BE2C (cell line): ENCODE data around the gene CACNB4.

Source experiments
- DNase-seq: peaks from one replicate; pipeline ENCODE4 v3.0.0-alpha.2; 2020
- H3K27me3 ChIP-seq: fragments of 250-450 bp; sonication (Bioruptor Pico); 2 replicates; pipeline ENCODE4 v1.5.1; 2020; ENCODE audit warnings: mild to moderate bottlenecking
- H3K36me3 ChIP-seq: fragments of 250-450 bp; sonication (Bioruptor Pico); 2 replicates; pipeline ENCODE4 v1.5.1; 2020; ENCODE audit warnings: mild to moderate bottlenecking
- H3K4me1 ChIP-seq: fragments of 250-450 bp; sonication (Bioruptor Pico); 2 replicates; pipeline ENCODE4 v1.5.1; 2020
- H3K4me3 ChIP-seq: 2 replicates; pipeline ENCODE4 v1.5.1; 2011; ENCODE audit warnings: low read depth, low read length
- H3K9me3 ChIP-seq: fragments of 250-450 bp; sonication (Bioruptor Pico); 2 replicates; pipeline ENCODE4 v1.5.1; 2020
- TF ChIP-seq, protein P1 (sequence below): IDR thresholded peaks from 2 replicates; pipeline ENCODE4 v1.5.1; 2012; ENCODE audit warnings: mild to moderate bottlenecking, low read depth, low read length

Gene CACNB4

DNA sequence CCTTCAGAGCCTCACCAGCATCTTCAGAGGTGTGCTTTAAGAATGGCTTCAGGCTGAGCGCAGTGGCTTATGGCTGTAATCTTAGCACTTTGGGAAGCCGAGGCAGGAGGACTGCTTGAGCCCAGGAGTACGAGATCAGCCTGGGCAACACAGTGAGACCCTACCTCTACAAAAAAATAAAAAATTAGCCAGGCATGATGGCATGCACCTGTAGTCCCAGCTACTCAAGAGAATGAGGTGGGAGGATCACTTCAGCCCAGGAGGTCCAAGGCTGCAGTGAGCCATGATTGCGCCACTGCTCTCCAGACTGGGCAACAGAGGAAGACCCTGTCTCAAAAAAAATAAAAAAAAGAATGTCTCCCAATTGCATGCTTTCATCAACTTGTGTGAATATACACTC lies 137.3 kb downstream of the CACNB4 start:
- no peaks in the 10 kb centered on the region for H3K9me3 ChIP-seq
- no peaks in the 10 kb centered on the region for H3K27me3 ChIP-seq
- no peaks in the 10 kb centered on the region for H3K4me1 ChIP-seq
- no peaks in the 10 kb centered on the region for H3K36me3 ChIP-seq
- DNase-seq: no peak
- TF ChIP-seq, protein P1, sequence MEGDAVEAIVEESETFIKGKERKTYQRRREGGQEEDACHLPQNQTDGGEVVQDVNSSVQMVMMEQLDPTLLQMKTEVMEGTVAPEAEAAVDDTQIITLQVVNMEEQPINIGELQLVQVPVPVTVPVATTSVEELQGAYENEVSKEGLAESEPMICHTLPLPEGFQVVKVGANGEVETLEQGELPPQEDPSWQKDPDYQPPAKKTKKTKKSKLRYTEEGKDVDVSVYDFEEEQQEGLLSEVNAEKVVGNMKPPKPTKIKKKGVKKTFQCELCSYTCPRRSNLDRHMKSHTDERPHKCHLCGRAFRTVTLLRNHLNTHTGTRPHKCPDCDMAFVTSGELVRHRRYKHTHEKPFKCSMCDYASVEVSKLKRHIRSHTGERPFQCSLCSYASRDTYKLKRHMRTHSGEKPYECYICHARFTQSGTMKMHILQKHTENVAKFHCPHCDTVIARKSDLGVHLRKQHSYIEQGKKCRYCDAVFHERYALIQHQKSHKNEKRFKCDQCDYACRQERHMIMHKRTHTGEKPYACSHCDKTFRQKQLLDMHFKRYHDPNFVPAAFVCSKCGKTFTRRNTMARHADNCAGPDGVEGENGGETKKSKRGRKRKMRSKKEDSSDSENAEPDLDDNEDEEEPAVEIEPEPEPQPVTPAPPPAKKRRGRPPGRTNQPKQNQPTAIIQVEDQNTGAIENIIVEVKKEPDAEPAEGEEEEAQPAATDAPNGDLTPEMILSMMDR: no peak
- no peak overlapping the region for H3K4me3 ChIP-seq

DNA sequence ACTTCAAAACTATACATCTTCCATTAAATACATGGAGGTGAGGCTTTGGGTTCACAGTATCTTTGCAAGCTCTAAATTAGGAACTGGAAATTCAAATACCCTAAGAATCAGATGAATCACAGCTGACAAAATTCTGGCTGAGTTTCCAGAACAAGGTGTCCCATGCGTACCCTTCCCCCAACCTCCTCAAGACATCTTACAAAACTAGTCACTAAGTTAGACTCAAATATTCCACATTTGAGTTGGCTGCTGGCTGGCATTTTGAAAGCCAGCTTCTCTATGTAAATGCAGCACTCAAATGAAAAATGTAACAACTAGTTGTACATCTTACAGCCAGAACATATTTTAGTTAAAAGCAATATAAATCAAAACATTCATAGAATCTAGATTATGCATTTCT lies 139.6 kb downstream of the CACNB4 start:
- no peak for DNase-seq
- H3K9me3 ChIP-seq: no peaks in the 10 kb centered on the region

DNA sequence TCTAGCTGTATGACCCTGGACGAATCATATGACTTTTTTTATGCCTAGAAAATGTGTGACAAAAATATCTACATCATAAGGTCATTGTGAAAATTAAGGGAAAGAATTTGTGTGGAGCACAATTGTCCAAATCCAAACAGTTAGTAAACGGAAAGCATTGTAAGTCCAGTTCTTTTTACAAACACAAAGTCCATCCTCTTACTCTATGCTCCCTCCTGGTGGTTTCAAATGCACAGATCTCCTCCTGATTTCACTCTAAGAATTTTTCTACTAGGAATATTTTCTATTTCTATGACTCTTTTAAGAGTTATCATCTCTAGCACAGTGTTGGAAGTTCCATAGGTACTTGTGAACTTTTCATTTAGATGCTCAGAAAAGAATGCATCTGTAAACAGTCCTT lies 145.4 kb downstream of the CACNB4 start:
- no peaks in the 10 kb centered on the region for H3K27me3 ChIP-seq
- no peak overlapping the region for H3K4me3 ChIP-seq
- no peaks in the 10 kb centered on the region for H3K4me1 ChIP-seq
- TF ChIP-seq, protein P1: no peak
- no peak for DNase-seq
- no peaks in the 10 kb centered on the region for H3K9me3 ChIP-seq
- H3K36me3 ChIP-seq: no peaks in the 10 kb centered on the region

More for the DNA sequence above, 139.6 kb downstream of the CACNB4 start:
- Histone ChIP-seq H3K27me3 (no peaks in the 10 kb centered on the region), H3K4me1 (no peaks in the 10 kb centered on the region), H3K4me3 (no peak overlapping the region), H3K36me3 (no peaks in the 10 kb centered on the region)
- TF ChIP-seq, protein P1: no peak

DNA sequence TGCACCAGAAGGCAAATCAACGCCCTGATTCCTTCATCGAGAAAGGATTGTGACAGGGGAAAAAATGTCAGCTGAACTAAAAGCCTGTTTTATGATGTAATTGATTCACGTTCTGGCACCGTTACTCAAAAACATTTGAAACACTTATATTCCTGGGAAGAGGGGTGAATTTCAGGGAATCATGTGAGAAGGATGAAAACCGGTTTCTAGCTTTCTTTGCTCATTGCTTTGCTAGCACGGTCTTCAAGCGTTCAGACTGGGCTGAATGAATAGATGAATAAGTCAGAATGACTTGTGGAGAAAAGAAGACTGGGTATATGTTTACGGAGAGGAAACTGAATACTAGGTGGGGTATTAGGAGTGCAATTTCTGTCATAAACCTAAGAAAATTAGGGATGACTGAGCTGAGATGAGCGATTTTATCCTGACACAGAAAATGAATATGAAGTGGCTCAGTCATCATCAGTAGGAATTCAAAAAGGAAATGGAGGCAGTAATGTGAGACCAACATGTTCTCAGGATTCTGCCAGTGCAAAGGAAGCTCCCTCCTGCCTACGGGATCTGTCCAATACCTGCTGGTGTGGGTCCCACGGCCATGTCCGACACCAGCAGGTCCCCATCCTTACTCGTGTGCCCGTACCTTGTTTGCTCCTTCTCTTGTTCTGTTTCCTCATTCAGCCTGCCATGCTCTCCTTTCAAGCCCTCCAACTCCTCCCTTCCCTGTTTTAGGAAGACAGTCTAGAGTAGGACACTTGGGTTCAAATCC lies 146.0 kb downstream of the CACNB4 start:
- H3K9me3 ChIP-seq: no peaks in the 10 kb centered on the region
- TF ChIP-seq, protein P1: no peak
- DNase-seq: no peak
- no peaks in the 10 kb centered on the region for H3K36me3 ChIP-seq
- no peaks in the 10 kb centered on the region for H3K27me3 ChIP-seq
- no peaks in the 10 kb centered on the region for H3K4me1 ChIP-seq
- no peak overlapping the region for H3K4me3 ChIP-seq

DNA sequence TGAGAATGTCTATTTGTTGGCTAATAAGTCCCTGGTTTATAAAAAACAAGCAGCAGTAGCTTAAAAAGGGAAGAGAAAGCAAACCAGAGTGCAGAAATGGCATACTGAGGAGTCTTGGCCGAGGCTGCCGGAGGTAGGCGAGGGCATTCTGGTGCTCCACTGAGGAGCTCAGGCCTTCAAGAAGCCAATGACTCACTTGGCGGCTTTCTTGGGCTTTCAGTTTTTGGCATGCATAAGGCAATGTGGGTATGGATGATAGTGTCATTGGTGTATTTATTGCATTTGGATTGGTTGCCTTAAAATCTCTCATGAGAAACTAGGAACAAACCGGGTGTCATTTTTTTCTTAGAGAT lies 151.1 kb downstream of the CACNB4 start:
- H3K4me1 ChIP-seq: no peaks in the 10 kb centered on the region
- TF ChIP-seq, protein P1: no peak
- DNase-seq: no peak
- H3K27me3 ChIP-seq: no peaks in the 10 kb centered on the region
- H3K9me3 ChIP-seq: no peaks in the 10 kb centered on the region
- H3K36me3 ChIP-seq: no peaks in the 10 kb centered on the region
- no peak overlapping the region for H3K4me3 ChIP-seq

DNA sequence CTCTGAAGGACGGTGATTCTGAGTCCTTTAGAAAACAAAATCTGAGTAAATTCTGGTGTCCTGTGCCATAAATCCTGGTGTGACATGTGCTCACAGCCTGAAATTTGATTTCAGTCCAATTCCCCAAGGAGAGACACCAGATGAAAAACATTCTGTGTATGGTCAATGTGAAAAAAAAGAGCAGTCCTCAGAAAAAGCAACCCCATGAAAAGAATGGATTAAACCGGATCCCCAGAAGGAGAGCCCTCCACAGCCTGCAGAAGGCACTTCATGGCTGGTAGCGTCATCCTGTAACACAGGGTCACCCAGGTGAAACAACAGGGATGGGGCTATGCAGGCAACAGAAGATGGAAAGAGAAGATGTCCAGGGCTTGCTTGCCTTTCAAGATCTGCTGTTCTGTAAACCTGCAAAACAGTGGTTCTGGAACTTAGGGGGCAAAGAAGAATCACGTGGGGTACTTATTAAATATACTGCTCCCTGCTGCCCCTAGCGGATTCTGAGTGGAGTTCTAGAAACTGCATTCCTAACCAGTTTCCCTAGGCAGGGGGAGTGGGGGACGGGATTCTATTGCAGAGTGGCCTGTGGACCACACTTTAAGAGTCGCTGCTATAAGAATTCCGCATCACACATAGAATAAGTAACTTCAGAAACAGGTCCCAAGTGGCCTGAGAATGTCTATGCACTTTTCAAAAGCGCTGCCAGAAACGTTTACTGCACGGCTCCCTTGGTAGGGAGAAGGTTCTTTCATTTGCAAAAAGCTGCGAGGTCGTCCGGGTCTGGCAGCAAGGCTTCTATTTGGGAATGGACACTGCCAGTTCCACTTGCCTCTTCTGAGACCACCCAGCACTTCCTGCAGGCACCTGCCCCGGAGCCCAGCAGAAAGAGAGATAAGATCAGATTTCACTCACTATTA lies 151.7 kb downstream of the CACNB4 start:
- DNase-seq: peak; percentile 35
- H3K9me3 ChIP-seq: no peaks in the 10 kb centered on the region
- H3K4me3 ChIP-seq: no peak overlapping the region
- H3K4me1 ChIP-seq: no peaks in the 10 kb centered on the region
- H3K27me3 ChIP-seq: no peaks in the 10 kb centered on the region
- H3K36me3 ChIP-seq: no peaks in the 10 kb centered on the region
- TF ChIP-seq, protein P1: peak; percentile 58
